Fibroblast of lung (primary cell): Measurements from ENCODE around the gene BSND. TPM values are rescaled to one million over a fixed set of nuclear protein-coding genes. Genes with fewer than 3 reads are reported as not detected.

Experiments
- DNase-seq, 2 donors: peaks; one replicate each; pipeline versions ENCODE4 v3.0.0 to v3.0.0-alpha.2; 2010; ENCODE audit warnings: low read depth in 2 of 2
- H2AFZ ChIP-seq: 2 replicates; pipeline ENCODE4 v1.5.1; 2012; ENCODE audit warnings: low read length, control low read depth, inconsistent platforms
- H3K27ac ChIP-seq: 2 replicates; pipeline ENCODE4 v1.5.1; 2011; ENCODE audit warnings: low read length, control low read depth; ENCODE audit not compliant: insufficient read depth
- H3K27me3 ChIP-seq: 2 replicates; pipeline ENCODE4 v1.5.1; 2011; ENCODE audit warnings: mild to moderate bottlenecking, low read length; ENCODE audit not compliant: control insufficient read depth, insufficient read depth
- H3K36me3 ChIP-seq: 2 replicates; pipeline ENCODE4 v1.5.1; 2011; ENCODE audit warnings: low read length; ENCODE audit not compliant: control insufficient read depth, insufficient read depth
- H3K4me1 ChIP-seq: 2 replicates; pipeline ENCODE4 v1.5.1; 2011; ENCODE audit warnings: low read length; ENCODE audit not compliant: control insufficient read depth, insufficient read depth; ENCODE audit errors: extremely low read depth
- H3K4me2 ChIP-seq: 2 replicates; pipeline ENCODE4 v1.5.1; 2011; ENCODE audit warnings: low read length, control low read depth; ENCODE audit not compliant: insufficient read depth; ENCODE audit errors: extremely low read depth
- H3K4me3 ChIP-seq, 4 experiments: fragments of 200-600 bp in 1 of 4; sonication (generic) in 1 of 4; replicated peaks in 1 of 4; 2 replicates each; pipeline ENCODE4 v1.5.1; 2011 to 2016; ENCODE audit warnings: low read length in 4 of 4, low read depth in 3 of 4, mild to moderate bottlenecking in 3 of 4, control low read depth in 2 of 4, inconsistent platforms in 1 of 4, mixed read lengths in 1 of 4; ENCODE audit not compliant: insufficient read depth in 1 of 4; ENCODE audit errors: control extremely low read depth in 1 of 4
- H3K79me2 ChIP-seq: 2 replicates; pipeline ENCODE4 v1.5.1; 2012; ENCODE audit warnings: mild to moderate bottlenecking, low read length, inconsistent platforms; ENCODE audit not compliant: control insufficient read depth, insufficient read depth
- H3K9ac ChIP-seq: 2 replicates; pipeline ENCODE4 v1.5.1; 2011; ENCODE audit warnings: mild to moderate bottlenecking, low read length, control low read depth; ENCODE audit not compliant: insufficient read depth
- H3K9me3 ChIP-seq: 2 replicates; pipeline ENCODE4 v1.5.1; 2012; ENCODE audit warnings: low read depth, low read length; ENCODE audit not compliant: control insufficient read depth, insufficient read depth
- H4K20me1 ChIP-seq: 2 replicates; pipeline ENCODE4 v1.5.1; 2011; ENCODE audit warnings: low read length; ENCODE audit not compliant: control insufficient read depth, insufficient read depth; ENCODE audit errors: extremely low read depth
- EZH2 ChIP-seq: IDR thresholded peaks from 2 replicates; pipeline ENCODE4 v1.5.1; 2012; ENCODE audit warnings: low read length, control low read depth, mild to moderate bottlenecking; ENCODE audit errors: missing control alignments
- polyA plus RNA-seq, 2 donors: library from polyadenylated mRNA; depleted of rRNA in 1 of 2; stranded (reverse) in 1 of 2; unstranded in 1 of 2; fragments of >200 nt; gene quantifications; 2 replicates each; pipeline ENCODE4 v1.2.1, GENCODE V29; 2011 to 2012; ENCODE audit warnings: missing spikeins in 1 of 2
- total RNA-seq: library from RNA; depleted of rRNA; stranded (reverse); fragments of >200 nt; gene quantifications from 2 replicates; pipeline ENCODE4 v1.2.1, GENCODE V29; 2014
- TF ChIP-seq, protein P1 (sequence below), 2 donors: IDR thresholded peaks in 1 of 2; conservative IDR thresholded peaks in 1 of 2; 1 replicate in 1 of 2; 2 replicates in 1 of 2; pipeline ENCODE4 v1.5.1; 2011 to 2012; ENCODE audit warnings: low read length in 2 of 2, control low read depth in 1 of 2, inconsistent platforms in 1 of 2, low read depth in 1 of 2, mild to moderate bottlenecking in 1 of 2

BSND gene
- total and polyA plus RNA-seq, 2 donors (not counting 1 experiment from before 2014, with no cell fraction given), result not detected

- Histone ChIP-seq H3K9me3 (no peaks in the 10 kb centered on the region), H3K27me3 (peaks cover 3% of the 10 kb centered on the region), H3K4me3 (no peak overlapping the region), H3K27ac (no peak overlapping the region), H4K20me1 (no peaks in the 10 kb centered on the region), H3K79me2 (no peaks in the 10 kb centered on the region), H3K4me2 (no peak overlapping the region), H3K4me1 (no peaks in the 10 kb centered on the region), H2AFZ (no peak overlapping the region), H3K36me3 (no peaks in the 10 kb centered on the region), H3K9ac (no peak overlapping the region)
- DNase-seq, result no peak
- no peak for TF ChIP-seq EZH2
- TF ChIP-seq, protein P1, sequence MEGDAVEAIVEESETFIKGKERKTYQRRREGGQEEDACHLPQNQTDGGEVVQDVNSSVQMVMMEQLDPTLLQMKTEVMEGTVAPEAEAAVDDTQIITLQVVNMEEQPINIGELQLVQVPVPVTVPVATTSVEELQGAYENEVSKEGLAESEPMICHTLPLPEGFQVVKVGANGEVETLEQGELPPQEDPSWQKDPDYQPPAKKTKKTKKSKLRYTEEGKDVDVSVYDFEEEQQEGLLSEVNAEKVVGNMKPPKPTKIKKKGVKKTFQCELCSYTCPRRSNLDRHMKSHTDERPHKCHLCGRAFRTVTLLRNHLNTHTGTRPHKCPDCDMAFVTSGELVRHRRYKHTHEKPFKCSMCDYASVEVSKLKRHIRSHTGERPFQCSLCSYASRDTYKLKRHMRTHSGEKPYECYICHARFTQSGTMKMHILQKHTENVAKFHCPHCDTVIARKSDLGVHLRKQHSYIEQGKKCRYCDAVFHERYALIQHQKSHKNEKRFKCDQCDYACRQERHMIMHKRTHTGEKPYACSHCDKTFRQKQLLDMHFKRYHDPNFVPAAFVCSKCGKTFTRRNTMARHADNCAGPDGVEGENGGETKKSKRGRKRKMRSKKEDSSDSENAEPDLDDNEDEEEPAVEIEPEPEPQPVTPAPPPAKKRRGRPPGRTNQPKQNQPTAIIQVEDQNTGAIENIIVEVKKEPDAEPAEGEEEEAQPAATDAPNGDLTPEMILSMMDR (conservative IDR thresholded peaks at IDR 0.05 in 1 of 2, IDR thresholded peaks at IDR 0.05 in 1 of 2; ENCODE audit: low read depth in 1 of 2, low read length in 2 of 2), result no peak
These were observed 52.9 kb downstream of the BSND start for GRCh38 chr1:55051621-55052020.

- DNase-seq, result no peak
- no peak overlapping the region for H3K9ac ChIP-seq
- no peaks in the 10 kb centered on the region for H3K4me1 ChIP-seq
- H4K20me1 ChIP-seq, result no peaks in the 10 kb centered on the region
- H3K4me2 ChIP-seq, result no peak overlapping the region
- H2AFZ ChIP-seq, result no peak overlapping the region
- H3K9me3 ChIP-seq, result no peaks in the 10 kb centered on the region
- H3K79me2 ChIP-seq, result no peaks in the 10 kb centered on the region
- no peak overlapping the region for H3K4me3 ChIP-seq
- H3K27ac ChIP-seq, result no peak overlapping the region
- H3K27me3 ChIP-seq, result peaks cover 3% of the 10 kb centered on the region
- no peaks in the 10 kb centered on the region for H3K36me3 ChIP-seq
- no peak for TF ChIP-seq EZH2
- TF ChIP-seq, protein P1 (conservative IDR thresholded peaks at IDR 0.05 in 1 of 2, IDR thresholded peaks at IDR 0.05 in 1 of 2; ENCODE audit: low read depth in 1 of 2, low read length in 2 of 2), result no peak
These were observed 53.7 kb downstream of the BSND start for GRCh38 chr1:55052221-55053142.

DNA sequence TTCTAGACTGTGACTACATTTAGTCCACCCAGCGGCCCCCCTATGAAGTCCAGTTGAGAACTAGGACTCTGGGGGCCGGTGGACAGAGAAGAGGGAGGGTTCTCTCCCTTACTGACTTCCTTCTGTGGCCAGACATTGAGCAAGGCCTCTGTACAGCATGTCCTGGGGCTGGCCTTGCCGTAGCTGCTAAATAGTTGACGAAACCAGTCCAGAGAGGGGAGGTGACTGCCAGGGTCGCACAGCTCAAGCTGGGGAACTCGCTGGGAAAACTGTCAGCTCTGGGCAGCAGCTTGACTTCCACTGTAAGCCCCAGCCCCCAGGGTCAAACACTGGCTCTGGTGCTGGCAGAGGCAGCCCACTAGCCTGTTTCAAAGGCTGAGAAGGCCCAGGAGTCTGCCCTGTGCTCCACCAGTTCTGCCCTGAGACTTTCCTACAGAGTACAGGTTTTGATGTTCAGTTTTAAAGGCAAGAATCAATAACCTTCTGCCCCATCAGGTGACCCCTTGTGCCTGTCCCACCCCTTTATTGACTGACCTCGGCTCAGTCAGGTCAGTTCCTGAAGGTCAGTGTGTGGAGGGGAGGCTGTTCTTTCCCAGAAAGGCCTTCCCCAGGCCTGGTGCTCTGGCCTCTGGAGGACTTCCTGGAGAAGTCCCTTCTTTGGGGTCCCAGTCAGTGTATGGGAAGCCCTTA lies 54.7 kb downstream of the BSND start:
- no peak overlapping the region for H3K4me3 ChIP-seq
- H3K27ac ChIP-seq, result no peak overlapping the region
- H3K4me1 ChIP-seq, result no peaks in the 10 kb centered on the region
- H3K79me2 ChIP-seq, result no peaks in the 10 kb centered on the region
- H3K36me3 ChIP-seq, result no peaks in the 10 kb centered on the region
- no peak overlapping the region for H3K9ac ChIP-seq
- H2AFZ ChIP-seq, result no peak overlapping the region
- no peak for DNase-seq
- H3K9me3 ChIP-seq, result no peaks in the 10 kb centered on the region
- H3K4me2 ChIP-seq, result no peak overlapping the region
- no peaks in the 10 kb centered on the region for H3K27me3 ChIP-seq
- no peaks in the 10 kb centered on the region for H4K20me1 ChIP-seq
- no peak for TF ChIP-seq EZH2
- TF ChIP-seq, protein P1 (conservative IDR thresholded peaks at IDR 0.05 in 1 of 2, IDR thresholded peaks at IDR 0.05 in 1 of 2; ENCODE audit: low read depth in 1 of 2, low read length in 2 of 2), result no peak
